ENCODE measurements around the gene ST8SIA5. TPM values are rescaled to one million over a fixed set of nuclear protein-coding genes. Genes with fewer than 3 reads are reported as not detected.

The ST8SIA5 gene
- total and polyA plus RNA-seq, 10 of the 15 experiments (the other 5 are each of a cell fraction or from before 2014, with no cell fraction given) = 0.02 to 0.32 (median 0.12) TPM; not detected in 1

DNA sequence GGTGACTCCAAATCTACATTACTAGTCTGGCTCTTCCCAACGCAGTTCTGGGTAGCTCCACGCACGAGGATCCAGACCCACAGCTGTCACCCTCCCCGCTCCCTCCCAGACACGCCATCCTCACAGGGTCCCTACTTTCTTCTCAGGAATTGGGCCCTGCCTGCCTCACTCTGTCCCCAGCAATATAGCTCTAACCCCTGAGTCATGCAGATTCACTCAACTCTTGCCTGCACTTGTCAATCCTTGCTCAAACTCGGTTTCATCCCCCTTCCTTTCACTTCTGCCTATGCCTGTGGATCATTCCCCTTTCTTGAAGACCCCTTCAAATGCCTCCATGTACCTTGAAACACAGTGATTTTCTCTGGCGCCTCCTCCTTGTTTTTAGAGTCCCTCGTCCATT is 5.0 kb downstream of the ST8SIA5 start (continued):
- TF ChIP-seq, protein P1, sequence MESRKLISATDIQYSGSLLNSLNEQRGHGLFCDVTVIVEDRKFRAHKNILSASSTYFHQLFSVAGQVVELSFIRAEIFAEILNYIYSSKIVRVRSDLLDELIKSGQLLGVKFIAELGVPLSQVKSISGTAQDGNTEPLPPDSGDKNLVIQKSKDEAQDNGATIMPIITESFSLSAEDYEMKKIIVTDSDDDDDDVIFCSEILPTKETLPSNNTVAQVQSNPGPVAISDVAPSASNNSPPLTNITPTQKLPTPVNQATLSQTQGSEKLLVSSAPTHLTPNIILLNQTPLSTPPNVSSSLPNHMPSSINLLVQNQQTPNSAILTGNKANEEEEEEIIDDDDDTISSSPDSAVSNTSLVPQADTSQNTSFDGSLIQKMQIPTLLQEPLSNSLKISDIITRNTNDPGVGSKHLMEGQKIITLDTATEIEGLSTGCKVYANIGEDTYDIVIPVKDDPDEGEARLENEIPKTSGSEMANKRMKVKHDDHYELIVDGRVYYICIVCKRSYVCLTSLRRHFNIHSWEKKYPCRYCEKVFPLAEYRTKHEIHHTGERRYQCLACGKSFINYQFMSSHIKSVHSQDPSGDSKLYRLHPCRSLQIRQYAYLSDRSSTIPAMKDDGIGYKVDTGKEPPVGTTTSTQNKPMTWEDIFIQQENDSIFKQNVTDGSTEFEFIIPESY (IDR thresholded peaks at IDR 0.05) = no peak
- no peak for TF ChIP-seq RFX5 (IDR thresholded peaks at IDR 0.05; ENCODE audit: low read depth, low read length)
- TF ChIP-seq, protein P2, sequence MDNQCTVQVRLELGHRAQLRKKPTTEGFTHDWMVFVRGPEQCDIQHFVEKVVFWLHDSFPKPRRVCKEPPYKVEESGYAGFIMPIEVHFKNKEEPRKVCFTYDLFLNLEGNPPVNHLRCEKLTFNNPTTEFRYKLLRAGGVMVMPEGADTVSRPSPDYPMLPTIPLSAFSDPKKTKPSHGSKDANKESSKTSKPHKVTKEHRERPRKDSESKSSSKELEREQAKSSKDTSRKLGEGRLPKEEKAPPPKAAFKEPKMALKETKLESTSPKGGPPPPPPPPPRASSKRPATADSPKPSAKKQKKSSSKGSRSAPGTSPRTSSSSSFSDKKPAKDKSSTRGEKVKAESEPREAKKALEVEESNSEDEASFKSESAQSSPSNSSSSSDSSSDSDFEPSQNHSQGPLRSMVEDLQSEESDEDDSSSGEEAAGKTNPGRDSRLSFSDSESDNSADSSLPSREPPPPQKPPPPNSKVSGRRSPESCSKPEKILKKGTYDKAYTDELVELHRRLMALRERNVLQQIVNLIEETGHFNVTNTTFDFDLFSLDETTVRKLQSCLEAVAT (IDR thresholded peaks at IDR 0.05) = no peak

DNA sequence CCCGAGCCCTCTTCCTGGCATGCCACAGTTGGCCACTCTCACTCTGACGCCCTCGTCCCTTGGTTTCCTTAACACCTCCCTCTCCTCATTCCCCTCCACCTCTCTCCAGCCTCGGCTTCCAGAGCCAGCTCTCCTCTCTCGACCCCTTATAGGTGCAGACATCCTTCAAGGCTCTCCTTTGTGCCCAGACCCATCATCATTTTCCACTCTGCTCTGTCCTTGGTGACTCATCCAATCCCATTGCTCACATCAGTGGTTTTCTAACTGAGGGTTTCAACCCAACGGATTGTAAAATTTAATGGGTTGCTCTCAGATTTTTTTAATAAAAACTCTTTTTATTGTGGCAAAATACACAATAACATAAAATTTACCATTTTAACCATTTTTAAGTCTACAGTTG is 6.2 kb downstream of the ST8SIA5 start:
- CTCF ChIA-PET = no interaction called here
- H3K4me1 ChIP-seq (ENCODE audit: control insufficient read depth, insufficient read depth, low read length) = peaks cover 8% of the 10 kb centered on the region; the same call in 1 of the 2 replicates
- no peaks in the 10 kb centered on the region for H3K27me3 ChIP-seq (replicated peaks in 1 of 2; ENCODE audit: control insufficient read depth in 2 of 2, insufficient read depth in 2 of 2, low read length in 1 of 2)
- no peaks in the 10 kb centered on the region for H3K79me2 ChIP-seq (ENCODE audit: control insufficient read depth, insufficient read depth, low read length)
- FAIRE-seq (no peak), DNase-seq (ENCODE audit: low read depth, low spot score) (no peak), ATAC-seq (no peak)
- H3K36me3 ChIP-seq (ENCODE audit: control insufficient read depth in 2 of 2, insufficient read depth in 2 of 2, low read length in 1 of 2) = no peaks in the 10 kb centered on the region
- RAD21 ChIA-PET (ENCODE audit: unreplicated experiment) = no interaction called here
- no peak overlapping the region for H2AFZ ChIP-seq (ENCODE audit: control insufficient read depth, low read depth, low read length)
- H3K9ac ChIP-seq (ENCODE audit: control insufficient read depth, insufficient read depth, low read length) = no peak overlapping the region
- SMC1A ChIA-PET (ENCODE audit: uncharacterized antibody, unreplicated experiment) = no interaction called here
- intact Hi-C loops (cut with micrococcal nuclease; ENCODE audit: unreplicated experiment) = no loop called here
- POLR2A ChIA-PET = no interaction called here
- no peak overlapping the region for H3K4me3 ChIP-seq
- TF ChIP-seq ASH2L (IDR thresholded peaks at IDR 0.05; ENCODE audit: borderline replicate concordance, low read depth) (no peak), LARP7 (IDR thresholded peaks at IDR 0.05) (no peak), BCL11A (IDR thresholded peaks at IDR 0.05; ENCODE audit: low read depth, low read length) (no peak), POU2F2 (IDR thresholded peaks at IDR 0.05; ENCODE audit: borderline replicate concordance, low read depth, low read length) (no peak), ZNF217 (IDR thresholded peaks at IDR 0.05) (no peak), SUPT20H (IDR thresholded peaks at IDR 0.05; ENCODE audit: borderline replicate concordance, control insufficient read depth, low read depth, low read length) (no peak), CBX3 (IDR thresholded peaks at IDR 0.05; ENCODE audit: borderline replicate concordance, low read depth) (no peak), BACH1 (IDR thresholded peaks at IDR 0.05; ENCODE audit: borderline replicate concordance) (no peak), FOXK2 (IDR thresholded peaks at IDR 0.05) (no peak)
- TF ChIP-seq, protein P3, sequence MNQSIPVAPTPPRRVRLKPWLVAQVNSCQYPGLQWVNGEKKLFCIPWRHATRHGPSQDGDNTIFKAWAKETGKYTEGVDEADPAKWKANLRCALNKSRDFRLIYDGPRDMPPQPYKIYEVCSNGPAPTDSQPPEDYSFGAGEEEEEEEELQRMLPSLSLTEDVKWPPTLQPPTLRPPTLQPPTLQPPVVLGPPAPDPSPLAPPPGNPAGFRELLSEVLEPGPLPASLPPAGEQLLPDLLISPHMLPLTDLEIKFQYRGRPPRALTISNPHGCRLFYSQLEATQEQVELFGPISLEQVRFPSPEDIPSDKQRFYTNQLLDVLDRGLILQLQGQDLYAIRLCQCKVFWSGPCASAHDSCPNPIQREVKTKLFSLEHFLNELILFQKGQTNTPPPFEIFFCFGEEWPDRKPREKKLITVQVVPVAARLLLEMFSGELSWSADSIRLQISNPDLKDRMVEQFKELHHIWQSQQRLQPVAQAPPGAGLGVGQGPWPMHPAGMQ (IDR thresholded peaks at IDR 0.05; ENCODE audit: borderline replicate concordance) = no peak
- TF ChIP-seq, protein P4, sequence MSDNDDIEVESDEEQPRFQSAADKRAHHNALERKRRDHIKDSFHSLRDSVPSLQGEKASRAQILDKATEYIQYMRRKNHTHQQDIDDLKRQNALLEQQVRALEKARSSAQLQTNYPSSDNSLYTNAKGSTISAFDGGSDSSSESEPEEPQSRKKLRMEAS (IDR thresholded peaks at IDR 0.05; ENCODE audit: low read depth, low read length) = no peak
- no peaks in the 10 kb centered on the region for H3K9me3 ChIP-seq (replicated peaks; ENCODE audit: control insufficient read depth, insufficient read depth, low read length)
- WGBS (ENCODE audit: insufficient coverage, insufficient replicate concordance, low lambda C conversion rate, missing lambda C conversion rate) = 87% methylated on average over 6 of the region's 6 CpGs
- no TSS peak for BruUV-seq (replicated peaks)
- in situ Hi-C loops (cut with MboI) = no loop called here
- no peak overlapping the region for H3K27ac ChIP-seq (ENCODE audit: control insufficient read depth, insufficient read depth)
- H4K20me1 ChIP-seq (ENCODE audit: control insufficient read depth, insufficient read depth) = no peaks in the 10 kb centered on the region
- H3K4me2 ChIP-seq (ENCODE audit: control insufficient read depth, insufficient read depth) = no peak overlapping the region
